Ishikawa (cell line): Measurements from ENCODE around the gene CALD1.

Source experiments
- CEBPB ChIP-seq: IDR thresholded peaks from 2 replicates; pipeline ENCODE4 v1.6.1; 2012
- CREB1 ChIP-seq: IDR thresholded peaks from 2 replicates; pipeline ENCODE4 v1.6.1; 2012; ENCODE audit warnings: low read depth
- EGR1 ChIP-seq: IDR thresholded peaks from 2 replicates; pipeline ENCODE4 v1.6.1; 2012
- EP300 ChIP-seq: IDR thresholded peaks from 2 replicates; pipeline ENCODE4 v1.6.1; 2012; ENCODE audit warnings: borderline replicate concordance
- MAX ChIP-seq: IDR thresholded peaks from 2 replicates; pipeline ENCODE4 v1.6.1; 2012
- REST ChIP-seq: IDR thresholded peaks from 2 replicates; pipeline ENCODE4 v1.6.1; 2012; ENCODE audit warnings: low read depth, mild to moderate bottlenecking
- TAF1 ChIP-seq: IDR thresholded peaks from 2 replicates; pipeline ENCODE4 v1.6.1; 2012; ENCODE audit warnings: low read depth, mild to moderate bottlenecking
- TEAD4 ChIP-seq: IDR thresholded peaks from 2 replicates; pipeline ENCODE4 v1.6.1; 2012
- USF1 ChIP-seq: IDR thresholded peaks from 2 replicates; pipeline ENCODE4 v1.6.1; 2012
- YY1 ChIP-seq: IDR thresholded peaks from 2 replicates; pipeline ENCODE4 v1.6.1; 2012; ENCODE audit warnings: low read depth
- ZBTB7A ChIP-seq: IDR thresholded peaks from 2 replicates; pipeline ENCODE4 v1.6.1; 2012; ENCODE audit warnings: low read depth

GRCh38 chr7:134784251-134785049 lies 5.0 kb downstream of the CALD1 start:
- TF ChIP-seq ZBTB7A (no peak), EP300 (no peak), TAF1 (no peak), EGR1 (no peak), REST (no peak), TEAD4 (no peak), CEBPB (no peak), YY1 (no peak), CREB1 (no peak), USF1 (no peak), MAX (no peak)
